ENCODE results near the gene GIGYF2. TPM values are rescaled to one million over a fixed set of nuclear protein-coding genes. Genes with fewer than 3 reads are reported as not detected.

Gene GIGYF2
- total and polyA plus RNA-seq, 3 donors from 2014 or later, result 107 to 173 (median 150) TPM

DNA sequence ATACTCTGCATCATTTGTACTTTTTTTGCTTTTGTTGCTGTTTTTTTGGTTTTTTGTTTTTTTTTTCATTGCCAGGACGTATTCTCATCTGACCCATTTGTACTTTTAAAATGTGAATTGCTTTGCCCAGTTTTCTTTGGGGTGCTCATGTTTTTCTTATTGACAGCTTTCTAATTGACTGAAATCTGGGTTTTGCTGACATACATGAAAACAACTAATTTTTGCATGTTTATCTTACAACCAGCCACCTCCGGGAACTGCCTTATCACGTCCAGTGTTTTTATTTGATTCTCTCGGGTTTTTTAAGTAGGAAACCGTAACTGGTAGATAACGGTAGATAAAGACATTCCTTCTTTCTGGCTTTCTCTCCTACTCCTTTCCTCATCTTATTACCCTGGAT lies 211.6 kb downstream of the GIGYF2 start:
- WGBS, 2 donors, result 43 to 46% methylated on average over 6 of the region's 6 CpGs
- H3K27ac ChIP-seq, result no peak overlapping the region
- no peaks in the 10 kb centered on the region for H3K27me3 ChIP-seq
- no peak overlapping the region for H3K4me3 ChIP-seq
- H3K9me3 ChIP-seq, result no peaks in the 10 kb centered on the region
- DNase-seq, result no peak
- intact Hi-C loops (cut with DNase I; ENCODE audit: low total_unique reads), result no loop called here
- H3K4me1 ChIP-seq, result peaks cover 4% of the 10 kb centered on the region
- TF ChIP-seq POLR2A (IDR thresholded peaks at IDR 0.05) (no peak), CTCF (IDR thresholded peaks at IDR 0.05) (no peak)
- H3K36me3 ChIP-seq (ENCODE audit: low read depth, missing control alignments), result no peaks in the 10 kb centered on the region

Small RNA genes lying within 50 kb of the gene (small RNA-seq; reads per million reads assigned to genes)
- 0 reads per million in 2 donors for gene RF00019
- 0 reads per million in 2 donors for gene RN7SL359P
- gene RNU6-107P, result 0 reads per million in 2 donors

Other genes starting within 250 kb of the GIGYF2 start
- gene ALPI, start 241.2 kb upstream of the GIGYF2 start, total RNA-seq, result under 1 TPM in 1 of 2 donors, not detected in 1; 0.43 TPM
- 0.16 TPM for gene ALPI, start 241.2 kb upstream of the GIGYF2 start, polyA plus RNA-seq (ENCODE audit: insufficient read depth, low read depth, low replicate concordance)
- 1 to 10 TPM; 2.7 to 8.7 TPM for gene ECEL1, start 209.5 kb upstream of the GIGYF2 start, total RNA-seq
- gene ECEL1, start 209.5 kb upstream of the GIGYF2 start, polyA plus RNA-seq (ENCODE audit: insufficient read depth, low read depth, low replicate concordance), result 4.3 TPM
- gene PRSS56, start 176.9 kb upstream of the GIGYF2 start, total RNA-seq, result 1 to 10 TPM in 1 of 2 donors, under 1 TPM in 1; 0.87 to 1.2 TPM
- gene PRSS56, start 176.9 kb upstream of the GIGYF2 start, polyA plus RNA-seq (ENCODE audit: insufficient read depth, low read depth, low replicate concordance), result 0.86 TPM
- under 1 TPM; 0.16 to 0.56 TPM for gene CHRND, start 171.2 kb upstream of the GIGYF2 start, total RNA-seq
- 0.63 TPM for gene CHRND, start 171.2 kb upstream of the GIGYF2 start, polyA plus RNA-seq (ENCODE audit: insufficient read depth, low read depth, low replicate concordance)
- not detected for gene CHRNG, start 157.6 kb upstream of the GIGYF2 start, total RNA-seq
- 0.26 TPM for gene CHRNG, start 157.6 kb upstream of the GIGYF2 start, polyA plus RNA-seq (ENCODE audit: insufficient read depth, low read depth, low replicate concordance)
- 1 to 10 TPM; 9.2 to 9.4 TPM for gene TIGD1, start 146.8 kb upstream of the GIGYF2 start, total RNA-seq
- gene TIGD1, start 146.8 kb upstream of the GIGYF2 start, polyA plus RNA-seq (ENCODE audit: insufficient read depth, low read depth, low replicate concordance), result 6.8 TPM
- 10 to 100 TPM; 56.3 to 67.5 TPM for gene EIF4E2, start 146.6 kb upstream of the GIGYF2 start, total RNA-seq
- 93.5 TPM for gene EIF4E2, start 146.6 kb upstream of the GIGYF2 start, polyA plus RNA-seq (ENCODE audit: insufficient read depth, low read depth, low replicate concordance)
- gene EFHD1, start 63.7 kb upstream of the GIGYF2 start, total RNA-seq, result 10 to 100 TPM; 16.5 to 22.9 TPM
- 51.5 TPM for gene EFHD1, start 63.7 kb upstream of the GIGYF2 start, polyA plus RNA-seq (ENCODE audit: insufficient read depth, low read depth, low replicate concordance)
- 1 to 10 TPM; 1.3 to 2.8 TPM for gene KCNJ13, start 79.2 kb downstream of the GIGYF2 start, total RNA-seq
- gene KCNJ13, start 79.2 kb downstream of the GIGYF2 start, polyA plus RNA-seq (ENCODE audit: insufficient read depth, low read depth, low replicate concordance), result 0.25 TPM
- 10 to 100 TPM; 14.5 to 15.9 TPM for gene SNORC, start 172.9 kb downstream of the GIGYF2 start, total RNA-seq
- 7.3 TPM for gene SNORC, start 172.9 kb downstream of the GIGYF2 start, polyA plus RNA-seq (ENCODE audit: insufficient read depth, low read depth, low replicate concordance)